GM18519 (cell line): ENCODE data around the gene SRPK2.
"Not testable (repeated sequence)": the region's sequence is repeated elsewhere in the genome, so short reads cannot be mapped to it uniquely, and the experiment has no call there.

ENCODE experiments used
- ATAC-seq: cut with Tn5 transposase; IDR thresholded peaks from one replicate; pipeline ENCODE4 v1.9.1; 2021; ENCODE audit warnings: mild to moderate bottlenecking, moderate library complexity; ENCODE audit not compliant: unreplicated experiment, low FRiP score

The SRPK2 gene

GRCh38 chr7:105269397-105269796, 119.3 kb downstream of the SRPK2 start:
- no peak for ATAC-seq

- no peak for ATAC-seq
Measured at GRCh38 chr7:105268511-105269392, 120.0 kb downstream of the SRPK2 start.

- no peak for ATAC-seq
Measured at GRCh38 chr7:105268056-105268455, 120.7 kb downstream of the SRPK2 start.

- ATAC-seq, result no peak
Measured at GRCh38 chr7:105267244-105267643, 121.5 kb downstream of the SRPK2 start.

GRCh38 chr7:105264707-105265106, 124.0 kb downstream of the SRPK2 start:
- no peak for ATAC-seq

- no peak for ATAC-seq
Measured at GRCh38 chr7:105261689-105262088, 127.0 kb downstream of the SRPK2 start.

- ATAC-seq, result not testable (repeated sequence)
Measured at GRCh38 chr7:105260201-105260871, 128.4 kb downstream of the SRPK2 start.

GRCh38 chr7:105258919-105259318, 129.8 kb downstream of the SRPK2 start:
- ATAC-seq, result not testable (repeated sequence)

- no peak for ATAC-seq
Measured at GRCh38 chr7:105257338-105257737, 131.4 kb downstream of the SRPK2 start.

- ATAC-seq, result no peak
Measured at GRCh38 chr7:105256761-105257231, 131.9 kb downstream of the SRPK2 start.

- no peak for ATAC-seq
Measured at GRCh38 chr7:105250706-105251105, 138.0 kb downstream of the SRPK2 start.

GRCh38 chr7:105250239-105250638, 138.5 kb downstream of the SRPK2 start:
- ATAC-seq, result no peak

GRCh38 chr7:105249216-105249615, 139.5 kb downstream of the SRPK2 start:
- no peak for ATAC-seq

- ATAC-seq, result no peak
Measured at GRCh38 chr7:105246679-105247078, 142.0 kb downstream of the SRPK2 start.

GRCh38 chr7:105246256-105246655, 142.5 kb downstream of the SRPK2 start:
- no peak for ATAC-seq

- ATAC-seq, result no peak
Measured at GRCh38 chr7:105245398-105246114, 143.2 kb downstream of the SRPK2 start.

GRCh38 chr7:105244594-105244993, 144.1 kb downstream of the SRPK2 start:
- no peak for ATAC-seq

- no peak for ATAC-seq
Measured at GRCh38 chr7:105241198-105241597, 147.5 kb downstream of the SRPK2 start.

- ATAC-seq, result no peak
Measured at GRCh38 chr7:105238198-105238765, 150.4 kb downstream of the SRPK2 start.

GRCh38 chr7:105234886-105235285, 153.8 kb downstream of the SRPK2 start:
- no peak for ATAC-seq
